Loucy (cell line): ENCODE data around the gene MAP7D1.

ENCODE experiments used
- H2AFZ ChIP-seq: fragments of 200-600 bp; sonication (generic); 2 replicates; pipeline ENCODE4 v1.6.0; 2016; ENCODE audit warnings: antibody characterized with exemption, mild to moderate bottlenecking, low read length, moderate library complexity
- H3F3A ChIP-seq: fragments of 200-600 bp; 2 replicates; pipeline ENCODE4 v1.6.0; 2016; ENCODE audit warnings: antibody characterized with exemption, low read depth, mild to moderate bottlenecking
- H3K27me3 ChIP-seq: fragments of 200-600 bp; sonication (generic); 2 replicates; pipeline ENCODE4 v1.6.1; 2014; ENCODE audit warnings: low read length, mild to moderate bottlenecking; ENCODE audit not compliant: insufficient read depth, poor library complexity, severe bottlenecking
- H3K36me3 ChIP-seq: fragments of 200-600 bp; sonication (generic); 2 replicates; pipeline ENCODE4 v1.6.1; 2016; ENCODE audit warnings: low read length; ENCODE audit not compliant: insufficient read depth
- H3K4me1 ChIP-seq: fragments of 200-600 bp; sonication (generic); 2 replicates; pipeline ENCODE4 v1.5.1; 2014; ENCODE audit warnings: low read length, mild to moderate bottlenecking; ENCODE audit not compliant: insufficient read depth, poor library complexity, severe bottlenecking
- H3K4me2 ChIP-seq: fragments of 200-600 bp; sonication (generic); 2 replicates; pipeline ENCODE4 v1.6.0; 2014; ENCODE audit warnings: antibody characterized with exemption, low read length, low read depth, mild to moderate bottlenecking; ENCODE audit not compliant: poor library complexity, severe bottlenecking
- H3K4me3 ChIP-seq: fragments of 200-600 bp; sonication (generic); 2 replicates; pipeline ENCODE4 v1.5.1; 2014; ENCODE audit warnings: low read length, mild to moderate bottlenecking, mixed read lengths; ENCODE audit not compliant: poor library complexity, severe bottlenecking
- H3K79me2 ChIP-seq: fragments of 200-600 bp; sonication (generic); 2 replicates; pipeline ENCODE4 v1.6.1; 2014; ENCODE audit warnings: low read length; ENCODE audit not compliant: insufficient read depth
- H3K9ac ChIP-seq: fragments of 200-600 bp; sonication (generic); 2 replicates; pipeline ENCODE4 v1.6.0; 2014; ENCODE audit warnings: mild to moderate bottlenecking, low read depth, low read length, moderate library complexity; ENCODE audit not compliant: poor library complexity, severe bottlenecking
- H3K9me2 ChIP-seq: fragments of 200-600 bp; sonication (generic); replicated peaks from 2 replicates; pipeline ENCODE4 v1.6.1; 2016; ENCODE audit warnings: low read depth, low read length, mixed read lengths
- H3K9me3 ChIP-seq: fragments of 200-600 bp; sonication (generic); 2 replicates; pipeline ENCODE4 v1.6.1; 2014; ENCODE audit warnings: mild to moderate bottlenecking, antibody characterized with exemption, low read length, low read depth; ENCODE audit not compliant: insufficient read depth
- H4K20me1 ChIP-seq: fragments of 200-600 bp; sonication (generic); 2 replicates; pipeline ENCODE4 v1.6.0; 2014; ENCODE audit warnings: antibody characterized with exemption, low read length, mild to moderate bottlenecking; ENCODE audit not compliant: insufficient read depth, poor library complexity, severe bottlenecking
- CTCF ChIP-seq: fragments of 200-600 bp; sonication (generic); conservative IDR thresholded peaks from 2 replicates; pipeline ENCODE4 v1.5.1; 2014; ENCODE audit warnings: mild to moderate bottlenecking, antibody characterized with exemption, low read length
- EZH2phosphoT487 ChIP-seq: fragments of 200-600 bp; IDR thresholded peaks from 2 replicates; pipeline ENCODE4 v1.6.1; 2018; ENCODE audit warnings: antibody characterized with exemption, mild to moderate bottlenecking, moderate library complexity, borderline replicate concordance

Gene MAP7D1

DNA sequence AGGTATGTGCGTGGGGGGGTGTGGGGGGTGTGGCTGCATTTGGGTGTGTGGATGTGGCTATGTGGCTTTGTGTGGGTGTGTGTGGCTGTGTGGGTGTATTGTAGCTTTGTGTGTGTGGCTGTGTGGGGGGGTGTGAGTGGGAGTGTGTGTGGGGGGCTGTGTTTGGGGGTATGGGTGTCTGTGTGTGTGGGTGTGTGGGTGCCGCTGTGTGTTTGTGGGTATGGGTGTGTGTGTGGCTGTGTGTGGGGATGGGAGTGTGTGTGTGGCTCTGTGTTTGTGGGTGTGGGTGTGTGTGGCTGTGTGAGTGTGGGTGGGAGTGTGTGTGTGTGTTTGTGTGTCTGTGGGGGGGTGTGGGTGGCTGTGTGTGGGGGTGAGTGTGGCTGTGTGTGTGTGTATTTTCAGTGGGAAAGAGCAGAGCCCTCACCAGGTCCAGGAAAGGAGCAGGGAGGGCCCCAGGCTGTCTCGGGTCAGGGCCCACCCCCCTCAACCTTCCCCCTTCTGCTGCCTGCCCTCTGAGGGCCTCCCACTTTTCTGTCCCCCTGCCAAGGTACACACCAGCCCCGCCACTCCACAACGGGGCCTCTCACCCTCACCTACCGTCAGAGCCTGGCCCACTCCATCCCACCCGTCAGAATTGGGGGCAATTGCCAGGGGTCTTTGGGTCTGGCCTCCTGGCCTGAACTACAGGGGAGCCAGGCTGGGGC, 29.0 kb upstream of the MAP7D1 start:
- Histone ChIP-seq H3K9me2 (no peaks in the 10 kb centered on the region), H3K4me1 (no peaks in the 10 kb centered on the region), H3K9me3 (no peaks in the 10 kb centered on the region), H3F3A (no peaks in the 10 kb centered on the region), H3K4me3 (no peak overlapping the region), H4K20me1 (no peaks in the 10 kb centered on the region), H3K27me3 (no peaks in the 10 kb centered on the region), H3K9ac (no peak overlapping the region), H3K79me2 (no peaks in the 10 kb centered on the region), H3K4me2 (no peak overlapping the region), H3K36me3 (no peaks in the 10 kb centered on the region), H2AFZ (no peak overlapping the region)
- TF ChIP-seq CTCF = no peak

DNA sequence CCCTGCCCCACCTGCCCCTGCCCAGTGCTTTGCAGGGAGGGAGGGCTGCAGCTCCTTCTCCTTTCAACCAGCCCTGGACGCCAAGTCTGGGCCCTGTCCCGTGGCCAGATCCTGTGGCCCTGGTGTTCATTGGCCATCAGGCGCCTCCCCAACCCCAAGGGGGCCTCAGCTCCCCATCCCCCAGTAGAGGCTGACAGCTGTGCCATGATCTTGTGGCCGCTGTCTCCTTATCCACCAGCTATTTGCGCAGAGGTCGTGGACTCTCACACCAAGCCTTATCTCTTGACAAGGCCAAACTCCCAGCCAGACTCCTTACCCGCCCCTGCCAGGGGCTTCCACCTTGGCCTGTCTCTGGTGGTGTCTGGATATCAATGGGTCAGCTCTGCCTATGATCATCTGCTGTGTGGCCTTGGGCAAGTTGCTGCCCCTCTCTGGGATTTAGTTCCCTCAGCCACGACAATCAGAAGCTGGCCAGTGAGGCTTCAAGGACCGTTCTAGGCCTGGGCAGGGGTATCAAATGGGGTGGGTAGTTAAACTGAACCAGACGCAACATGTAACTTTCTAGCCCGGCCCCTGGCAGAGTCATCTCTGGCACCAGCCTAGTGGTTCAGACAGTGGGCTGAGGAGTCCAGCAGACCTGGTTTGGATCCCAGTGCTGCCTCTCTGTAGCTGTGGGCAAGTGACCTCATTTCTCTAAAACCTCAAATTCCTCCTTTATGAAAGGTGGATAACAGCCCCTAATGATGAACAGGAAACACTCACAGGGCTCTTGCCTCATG, 27.6 kb upstream of the MAP7D1 start:
- H2AFZ ChIP-seq = no peak overlapping the region
- H3K4me2 ChIP-seq = no peak overlapping the region

DNA sequence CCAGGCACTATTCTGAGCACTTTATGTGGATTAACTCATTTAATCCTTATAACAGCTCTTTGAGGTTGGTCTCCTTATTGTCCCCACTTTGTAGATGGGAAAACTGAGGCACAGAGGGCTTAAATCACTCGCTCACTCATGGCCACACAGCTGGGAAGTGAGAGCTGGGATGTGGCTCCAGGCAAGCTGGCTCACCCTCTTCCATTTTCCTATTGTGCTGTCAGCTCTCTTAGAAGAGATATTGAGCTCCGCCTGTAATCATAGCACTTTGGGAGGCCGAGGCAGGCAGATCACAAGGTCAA, 27.1 kb upstream of the MAP7D1 start:
- no peaks in the 10 kb centered on the region for H3K27me3 ChIP-seq
- no peak overlapping the region for H2AFZ ChIP-seq
- no peaks in the 10 kb centered on the region for H3K9me2 ChIP-seq
- H3K4me1 ChIP-seq = no peaks in the 10 kb centered on the region
- H3K9me3 ChIP-seq = no peaks in the 10 kb centered on the region
- TF ChIP-seq CTCF = no peak
- TF ChIP-seq EZH2phosphoT487 = no peak
- H3K4me3 ChIP-seq = no peak overlapping the region
- no peaks in the 10 kb centered on the region for H3F3A ChIP-seq
- H3K4me2 ChIP-seq = no peak overlapping the region
- H3K79me2 ChIP-seq = no peaks in the 10 kb centered on the region
- no peaks in the 10 kb centered on the region for H4K20me1 ChIP-seq
- no peaks in the 10 kb centered on the region for H3K36me3 ChIP-seq
- H3K9ac ChIP-seq = no peak overlapping the region

More for the DNA sequence above, 27.6 kb upstream of the MAP7D1 start:
- Histone ChIP-seq H3K4me3 (no peak overlapping the region), H3K9me3 (no peaks in the 10 kb centered on the region), H3K4me1 (no peaks in the 10 kb centered on the region), H3F3A (no peaks in the 10 kb centered on the region), H4K20me1 (no peaks in the 10 kb centered on the region), H3K27me3 (no peaks in the 10 kb centered on the region), H3K9me2 (no peaks in the 10 kb centered on the region), H3K79me2 (no peaks in the 10 kb centered on the region), H3K36me3 (no peaks in the 10 kb centered on the region), H3K9ac (no peak overlapping the region)
- TF ChIP-seq CTCF (no peak), EZH2phosphoT487 (no peak)
